Endothelial cell (in vitro differentiated cells): ENCODE results near the gene SLC7A10. TPM values are rescaled to one million over a fixed set of nuclear protein-coding genes. Genes with fewer than 3 reads are reported as not detected.

ENCODE experiments used
- DNase-seq: peaks from one replicate; pipeline ENCODE4 v3.0.0; 2021; ENCODE audit warnings: low spot score
- H3K27ac Mint-ChIP-seq: one replicate; pipeline ENCODE4 v1.8.0; 2021; ENCODE audit warnings: mixed read lengths, inconsistent platforms; ENCODE audit not compliant: unreplicated experiment
- H3K27me3 Mint-ChIP-seq: one replicate; pipeline ENCODE4 v1.8.0; 2021; ENCODE audit warnings: mild to moderate bottlenecking, moderate library complexity, mixed read lengths, inconsistent platforms; ENCODE audit not compliant: unreplicated experiment
- H3K36me3 Mint-ChIP-seq: one replicate; pipeline ENCODE4 v1.8.0; 2021; ENCODE audit warnings: mild to moderate bottlenecking, low read depth, mixed read lengths, inconsistent platforms; ENCODE audit not compliant: unreplicated experiment
- H3K4me1 Mint-ChIP-seq: one replicate; pipeline ENCODE4 v1.8.0; 2021; ENCODE audit warnings: mild to moderate bottlenecking, mixed read lengths, inconsistent platforms; ENCODE audit not compliant: unreplicated experiment
- H3K4me3 Mint-ChIP-seq: one replicate; pipeline ENCODE4 v1.8.0; 2021; ENCODE audit warnings: mild to moderate bottlenecking, mixed read lengths, inconsistent platforms; ENCODE audit not compliant: unreplicated experiment
- H3K9me3 Mint-ChIP-seq: one replicate; pipeline ENCODE4 v1.8.0; 2021; ENCODE audit warnings: mixed read lengths, inconsistent platforms; ENCODE audit not compliant: unreplicated experiment
- CTCF ChIP-seq: fragments of 200-600 bp; sonication (generic); IDR thresholded peaks from one replicate; pipeline ENCODE4 v1.5.0; 2021; ENCODE audit warnings: antibody characterized with exemption; ENCODE audit not compliant: unreplicated experiment
- total RNA-seq: library from RNA; stranded (reverse); fragmentation: NEBNext Ultra II Directional; extraction: Animal tissue kit (Norgen Biotek cat#: 25700); gene quantifications from one replicate; pipeline ENCODE4 v1.2.1, GENCODE V29; 2021; ENCODE audit not compliant: unreplicated experiment

Gene SLC7A10
- total RNA-seq, 1 donor from 2014 or later = 4.4 TPM

- no peak for DNase-seq
- H3K9me3 Mint-ChIP-seq = no peaks in the 10 kb centered on the region
- H3K4me3 Mint-ChIP-seq = no peak overlapping the region
- H3K27ac Mint-ChIP-seq = no peak overlapping the region
- H3K4me1 Mint-ChIP-seq = no peaks in the 10 kb centered on the region
- H3K36me3 Mint-ChIP-seq = no peaks in the 10 kb centered on the region
- no peak for TF ChIP-seq CTCF
- peaks cover 8% of the 10 kb centered on the region for H3K27me3 Mint-ChIP-seq
These were observed 27.5 kb downstream of the SLC7A10 start for GRCh38 chr19:33198169-33198568.

GRCh38 chr19:33197591-33198000 is 28.1 kb downstream of the SLC7A10 start:
- no peaks in the 10 kb centered on the region for H3K36me3 Mint-ChIP-seq
- peaks cover 8% of the 10 kb centered on the region for H3K27me3 Mint-ChIP-seq
- H3K4me3 Mint-ChIP-seq = no peak overlapping the region
- DNase-seq = no peak
- no peaks in the 10 kb centered on the region for H3K4me1 Mint-ChIP-seq
- no peak overlapping the region for H3K27ac Mint-ChIP-seq
- no peaks in the 10 kb centered on the region for H3K9me3 Mint-ChIP-seq
- TF ChIP-seq CTCF = no peak

- Mint-ChIP-seq H3K4me1 (no peaks in the 10 kb centered on the region), H3K27me3 (peaks cover 6% of the 10 kb centered on the region), H3K36me3 (no peaks in the 10 kb centered on the region), H3K27ac (no peak overlapping the region), H3K9me3 (no peaks in the 10 kb centered on the region), H3K4me3 (no peak overlapping the region)
- TF ChIP-seq CTCF = no peak
- no peak for DNase-seq
These were observed 29.0 kb downstream of the SLC7A10 start for GRCh38 chr19:33196446-33197193.

GRCh38 chr19:33195645-33196347 is 29.9 kb downstream of the SLC7A10 start:
- H3K27ac Mint-ChIP-seq = no peak overlapping the region
- peaks cover 9% of the 10 kb centered on the region for H3K27me3 Mint-ChIP-seq
- no peaks in the 10 kb centered on the region for H3K4me1 Mint-ChIP-seq
- no peaks in the 10 kb centered on the region for H3K36me3 Mint-ChIP-seq
- no peak for TF ChIP-seq CTCF
- DNase-seq = no peak
- H3K4me3 Mint-ChIP-seq = no peak overlapping the region
- no peaks in the 10 kb centered on the region for H3K9me3 Mint-ChIP-seq
